Measurements from ENCODE around the gene ADCY3. TPM values are rescaled to one million over a fixed set of nuclear protein-coding genes. Genes with fewer than 3 reads are reported as not detected.
A peak's percentile ranks its signal among the peaks of the same experiment; 100 is the strongest.

The ADCY3 gene
- total RNA-seq, 1 donor from 2014 or later = 15.4 TPM

DNA sequence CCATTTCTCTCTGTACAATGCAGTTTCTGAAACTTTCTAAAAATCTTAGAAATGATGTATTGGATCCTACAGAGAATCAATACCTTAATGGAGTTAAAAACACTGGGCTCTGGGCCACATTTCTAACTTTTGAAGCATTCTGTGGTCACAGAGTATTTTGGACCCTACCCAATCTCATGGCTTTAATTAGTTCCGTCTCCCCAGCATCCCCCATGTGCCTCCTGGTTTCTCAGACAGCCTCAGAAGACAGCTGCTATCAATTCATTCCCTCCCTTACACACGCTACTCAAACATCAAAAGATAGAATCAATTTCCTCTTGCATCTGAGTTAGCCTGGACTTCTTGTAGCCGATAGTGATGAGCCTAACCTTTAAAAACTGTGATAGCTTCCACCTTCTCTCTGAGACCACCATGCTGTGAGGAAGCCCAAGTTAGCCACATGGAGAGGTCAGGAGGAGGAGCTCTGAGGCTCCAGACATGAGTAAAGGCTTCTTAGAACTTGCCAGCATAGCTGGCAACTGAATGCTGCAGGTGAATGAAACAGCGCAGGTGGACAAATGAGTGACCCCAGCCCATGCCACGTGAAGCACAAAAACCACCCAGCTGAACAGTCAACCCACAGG is 10.4 kb downstream of the ADCY3 start:
- intact Hi-C loops (cut with DNase I) = no loop called here
- no peak for DNase-seq (ENCODE audit: low spot score)

DNA sequence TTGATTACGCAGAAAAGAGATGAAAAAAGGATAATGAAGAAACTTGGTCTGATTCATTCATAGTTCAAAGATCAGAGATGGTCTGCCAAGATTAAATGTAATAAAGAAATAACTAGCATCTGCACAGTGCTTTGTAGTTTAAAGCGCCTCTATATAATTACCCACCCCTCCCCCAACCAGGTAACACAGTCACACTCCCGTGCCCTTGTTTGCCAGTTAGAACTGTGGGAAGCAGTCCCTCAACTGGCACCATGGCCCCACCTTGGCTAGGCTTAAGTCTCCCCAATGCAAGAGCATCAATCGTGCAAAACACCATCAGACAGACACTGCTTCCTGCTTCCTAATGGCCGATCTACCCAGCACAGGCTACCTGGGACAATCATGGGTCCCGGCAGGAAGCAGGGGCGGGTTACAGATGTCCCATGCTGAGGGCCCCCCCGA is 11.6 kb downstream of the ADCY3 start:
- intact Hi-C loops (cut with DNase I) = no loop called here
- no peak for DNase-seq (ENCODE audit: low spot score)

DNA sequence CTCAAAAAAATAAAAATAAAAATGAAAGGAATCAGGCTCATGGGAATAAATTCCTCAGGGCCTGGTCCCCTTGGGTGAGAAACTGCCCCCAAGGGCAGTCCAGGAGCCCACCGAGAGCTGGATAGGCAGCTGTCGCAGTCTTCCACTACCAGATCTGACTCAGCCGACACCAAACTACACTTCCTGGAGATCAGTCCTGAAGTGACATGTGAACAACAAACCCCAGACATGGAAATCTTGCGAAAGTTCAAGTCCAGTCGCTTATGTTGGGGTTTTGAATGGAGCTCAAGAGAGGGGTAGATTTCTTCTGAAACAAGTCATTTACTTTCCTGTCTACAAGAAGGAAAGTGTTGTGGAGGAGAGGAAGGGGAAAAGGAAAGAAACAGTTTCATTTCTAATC is 12.9 kb downstream of the ADCY3 start:
- intact Hi-C loops (cut with DNase I) = no loop called here
- DNase-seq (ENCODE audit: low spot score) = peak; percentile 17

DNA sequence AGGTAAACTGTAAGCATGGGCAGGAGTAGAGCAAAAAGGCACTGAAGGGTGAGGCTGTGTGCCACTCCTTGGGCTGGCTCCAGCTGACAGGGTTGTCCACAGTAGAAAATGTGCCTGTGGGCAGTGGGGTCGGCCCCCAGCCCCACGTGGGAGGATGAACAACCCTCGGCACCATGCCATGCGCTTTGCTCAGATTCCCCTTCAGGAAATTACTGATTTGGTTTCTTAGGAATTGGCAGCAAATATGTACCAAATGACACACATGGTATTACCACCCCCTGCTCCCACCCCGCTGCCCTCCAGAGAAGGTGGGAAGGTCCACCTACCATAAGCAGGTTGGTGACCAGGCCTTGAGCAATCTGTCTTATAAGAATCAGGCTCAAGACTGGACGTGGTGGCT is 13.6 kb downstream of the ADCY3 start:
- intact Hi-C loops (cut with DNase I) = no loop called here
- no peak for DNase-seq (ENCODE audit: low spot score)

DNA sequence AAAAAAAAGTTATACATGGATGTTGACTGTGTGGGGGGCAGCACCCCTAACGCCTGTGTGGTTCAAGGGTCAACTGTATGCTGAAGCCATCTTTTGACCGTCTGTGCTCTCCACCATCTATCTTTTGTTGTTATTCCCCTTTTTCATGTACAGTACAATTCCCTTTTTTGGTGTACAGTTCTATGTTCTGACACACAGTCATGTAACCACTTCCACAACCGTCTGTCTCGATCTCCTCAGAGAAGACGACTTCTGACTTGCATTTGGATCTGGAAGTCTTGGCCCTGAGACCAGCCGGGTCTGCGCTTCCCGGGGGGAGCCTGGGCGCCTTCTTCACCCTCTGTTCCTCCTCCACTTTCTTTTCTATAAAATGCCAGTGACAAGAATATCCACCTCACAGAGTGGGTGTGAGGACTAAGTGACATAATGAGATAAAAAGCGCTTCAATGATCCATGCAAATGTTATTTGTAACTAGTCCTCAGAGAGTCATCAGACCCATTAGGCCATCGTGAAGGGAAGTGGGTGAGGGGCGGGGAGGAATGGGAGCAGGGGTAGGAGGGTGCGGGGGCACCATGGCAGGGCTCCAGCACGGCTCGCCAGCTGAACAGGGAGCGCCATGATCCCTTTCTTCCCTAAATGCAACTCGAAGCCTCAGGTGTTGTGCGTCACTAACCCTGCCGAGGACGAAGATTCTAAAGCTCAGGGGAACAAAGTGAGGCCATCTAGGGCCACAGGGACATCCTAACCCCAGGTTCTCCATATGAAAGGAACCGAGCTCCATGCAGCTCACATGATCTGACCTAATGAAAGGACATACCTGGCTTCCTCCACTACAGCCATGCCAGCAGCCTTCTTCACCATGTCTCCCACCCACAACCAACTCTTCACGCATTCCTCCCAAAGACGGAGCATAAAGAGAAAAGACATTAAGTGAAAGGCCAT is 16.6 kb downstream of the ADCY3 start:
- DNase-seq (ENCODE audit: low spot score) = no peak
- intact Hi-C loops (cut with DNase I) = no loop called here

DNA sequence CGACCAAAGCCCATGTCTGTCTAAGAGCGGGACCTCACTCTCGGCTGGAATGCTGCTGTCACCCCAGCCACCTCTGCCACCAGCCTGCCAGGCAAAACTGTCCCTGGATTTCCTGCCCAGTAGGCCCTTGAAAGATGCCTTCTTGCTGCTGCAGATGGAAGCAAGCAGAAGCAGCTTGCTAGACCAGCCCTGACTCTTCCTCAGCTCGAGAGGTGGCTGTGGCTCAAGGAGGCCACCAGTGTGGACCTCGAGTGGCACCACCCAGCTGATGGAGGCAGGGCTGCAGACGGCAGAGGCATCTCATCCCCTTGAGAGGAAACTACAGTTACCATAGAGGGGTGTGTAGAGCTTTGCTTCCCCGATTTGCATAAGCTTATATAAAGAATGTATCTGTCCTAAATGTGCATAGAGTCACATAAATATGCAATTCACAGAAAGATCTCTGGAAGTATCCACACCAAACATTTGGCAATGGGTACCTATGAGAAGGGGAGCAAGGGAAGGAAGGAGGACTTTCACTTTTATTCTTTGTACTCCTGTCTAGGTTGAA is 20.6 kb downstream of the ADCY3 start:
- intact Hi-C loops (cut with DNase I) = no loop called here
- peak; percentile 60 for DNase-seq (ENCODE audit: low spot score)

DNA sequence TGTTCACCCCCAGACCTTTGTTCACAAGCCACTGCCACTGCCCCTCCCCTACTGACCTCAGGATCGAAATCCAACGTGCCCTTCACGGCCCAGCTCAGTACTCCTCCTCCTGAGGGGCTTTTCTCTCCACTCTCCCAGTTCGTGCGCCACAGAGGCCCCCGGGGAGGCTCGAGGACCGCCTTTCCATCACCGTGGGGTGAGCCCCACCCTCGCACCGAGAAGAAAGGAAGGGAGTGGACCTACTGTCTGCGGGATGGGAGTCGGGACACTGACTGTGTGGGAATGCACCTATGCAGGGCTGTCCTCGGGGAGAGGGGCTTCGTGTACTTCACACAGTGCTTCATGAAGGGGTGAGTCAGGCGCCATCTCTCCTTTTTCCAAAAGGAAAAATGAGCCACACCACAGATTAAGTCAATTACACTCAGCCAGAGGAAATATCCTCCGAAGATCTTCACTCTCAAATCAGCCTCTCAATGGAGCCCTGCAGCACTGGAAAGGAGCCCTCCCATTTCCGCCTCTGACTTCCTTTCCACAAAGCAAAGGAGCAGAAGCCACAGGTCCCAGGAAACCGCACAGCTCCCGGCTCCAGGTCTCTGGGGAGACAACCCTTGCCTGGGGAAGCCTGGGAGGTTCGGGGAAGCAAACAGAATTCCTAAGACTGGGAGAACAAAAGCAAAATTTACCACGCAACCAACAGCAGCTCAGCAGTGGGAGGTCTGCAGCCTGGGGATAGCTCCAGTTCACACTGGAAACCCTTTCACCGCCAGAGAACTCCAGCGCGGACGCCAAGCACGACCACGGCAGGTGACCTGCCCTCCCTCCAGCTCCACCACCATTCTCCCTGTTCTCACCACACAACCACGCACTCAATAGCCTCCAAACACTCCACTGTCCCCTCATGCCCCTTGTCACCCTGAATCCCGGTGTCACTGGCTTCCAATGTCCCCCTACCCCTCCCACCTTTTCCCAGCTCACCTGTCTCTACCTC is 21.6 kb downstream of the ADCY3 start:
- intact Hi-C loops (cut with DNase I) = no loop called here
- DNase-seq (ENCODE audit: low spot score) = peak; percentile 71

DNA sequence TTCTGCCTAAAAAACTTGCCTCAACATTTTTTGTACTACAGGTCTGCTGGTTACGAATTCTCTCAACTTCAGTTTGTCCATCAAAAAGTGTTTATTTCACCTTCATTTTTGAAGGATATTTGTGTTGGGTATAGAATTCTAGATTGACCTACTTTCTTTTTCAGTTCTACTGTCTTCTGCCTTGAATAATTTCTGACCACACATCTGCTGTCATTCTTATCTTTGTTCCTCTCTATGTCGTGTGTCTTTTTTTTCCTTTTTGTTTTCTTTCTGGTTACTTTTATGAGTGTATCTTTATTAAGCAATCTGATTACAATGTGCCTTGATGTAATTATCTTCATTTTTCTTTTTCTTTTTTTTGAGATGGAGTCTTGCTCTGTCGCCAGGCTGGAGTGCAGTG is 25.3 kb downstream of the ADCY3 start:
- DNase-seq (ENCODE audit: low spot score) = no peak
- intact Hi-C loops (cut with DNase I) = no loop called here

DNA sequence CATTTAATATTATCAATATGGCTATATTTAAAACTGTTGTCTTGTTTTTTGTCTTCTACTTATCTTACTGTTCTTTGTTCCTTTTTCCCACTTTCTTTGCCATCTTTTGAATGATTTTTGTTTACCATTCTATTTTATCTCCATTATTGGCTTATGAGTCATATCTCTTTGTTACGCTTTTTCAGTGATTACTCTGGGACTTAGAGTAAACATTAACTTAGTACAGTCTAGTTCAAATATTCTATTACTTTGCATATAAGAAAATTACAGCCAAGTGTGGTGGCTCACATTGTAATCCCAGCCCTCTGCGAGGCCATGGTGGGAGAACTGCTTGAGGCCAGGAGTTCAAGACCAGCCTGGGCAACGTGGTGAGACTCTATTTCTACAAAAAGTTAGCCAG is 26.1 kb downstream of the ADCY3 start:
- no peak for DNase-seq (ENCODE audit: low spot score)
- intact Hi-C loops (cut with DNase I) = no loop called here

DNA sequence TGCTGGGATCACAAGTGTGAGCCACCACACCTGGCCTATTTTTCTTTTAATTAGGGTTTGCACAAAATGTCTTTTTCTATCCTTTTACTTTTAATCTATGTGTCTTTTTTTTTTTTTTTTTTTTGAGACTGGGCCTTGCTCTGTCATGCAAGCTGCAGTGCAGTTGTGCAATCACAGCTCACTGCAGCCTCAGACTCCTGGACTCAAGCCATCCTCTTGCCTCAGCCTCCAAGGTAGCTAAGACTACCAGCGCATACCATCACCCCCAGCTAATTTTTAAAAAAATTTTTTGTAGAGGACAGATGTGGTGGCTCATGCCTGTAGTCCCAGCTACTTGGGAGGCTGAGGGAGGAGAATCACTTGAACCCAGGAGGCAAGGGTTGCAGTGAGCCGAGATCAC is 27.1 kb downstream of the ADCY3 start:
- DNase-seq (ENCODE audit: low spot score) = no peak
- intact Hi-C loops (cut with DNase I) = no loop called here

DNA sequence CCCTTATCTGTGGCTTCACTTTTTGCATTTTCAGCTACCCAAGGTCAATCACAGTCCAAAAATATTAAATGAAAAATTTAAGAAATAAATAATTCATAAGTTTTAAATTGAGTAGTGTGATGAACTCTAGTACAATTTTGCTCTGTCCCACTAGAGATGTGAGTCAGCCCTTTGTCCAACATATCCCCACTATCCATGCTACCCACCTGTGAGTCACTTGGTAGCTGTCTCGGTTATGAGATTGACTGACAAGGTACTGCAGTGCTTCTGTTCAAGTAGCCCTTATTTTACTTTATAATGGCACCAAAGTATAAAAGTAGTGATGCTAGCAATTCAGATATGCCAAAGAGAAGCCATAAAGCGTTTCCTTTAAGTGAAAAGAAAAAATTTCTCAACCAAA is 28.8 kb downstream of the ADCY3 start:
- DNase-seq (ENCODE audit: low spot score) = no peak

DNA sequence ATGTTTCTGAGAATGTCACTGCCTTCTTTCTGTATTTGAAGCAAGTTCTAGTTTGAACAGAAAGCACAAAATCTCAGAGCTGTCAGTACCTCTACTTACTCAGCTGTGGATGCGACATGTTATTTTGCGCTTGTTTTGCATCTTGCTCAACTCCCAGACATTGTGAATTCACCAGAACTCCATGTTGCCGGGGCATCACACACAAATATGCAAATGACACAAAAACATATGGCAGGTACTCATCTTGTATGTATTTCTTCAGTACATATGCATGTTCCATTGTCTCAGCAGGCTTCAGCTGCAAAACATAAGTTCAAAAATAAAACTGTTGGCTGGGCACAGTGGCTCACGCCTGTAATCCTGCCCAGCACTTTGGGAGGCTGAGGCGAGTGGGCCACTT is 30.8 kb downstream of the ADCY3 start:
- intact Hi-C loops (cut with DNase I) = no loop called here

More for the DNA sequence above, 28.8 kb downstream of the ADCY3 start:
- intact Hi-C loops (cut with DNase I) = no loop called here

DNA sequence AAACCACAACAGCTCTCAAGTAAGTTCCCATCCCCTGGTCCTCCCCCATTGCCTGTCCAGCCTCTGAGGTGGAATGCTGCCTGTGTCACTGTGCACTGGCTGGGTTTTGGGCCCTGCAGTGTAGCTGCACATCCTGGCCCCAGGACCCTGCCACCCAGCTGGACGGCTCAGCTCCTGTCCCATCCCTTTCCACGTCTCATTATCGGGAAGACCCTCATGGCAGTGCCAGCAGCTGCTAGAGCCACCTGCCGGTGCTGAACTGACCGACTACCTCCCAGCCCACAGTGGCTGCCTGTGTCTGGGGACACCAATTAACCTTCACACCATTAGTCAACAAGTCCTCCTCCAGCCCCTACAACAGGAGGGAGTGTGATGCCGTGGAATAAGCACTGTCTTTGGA is 31.9 kb downstream of the ADCY3 start:
- intact Hi-C loops (cut with DNase I) = no loop called here
- no peak for DNase-seq (ENCODE audit: low spot score)

More for the DNA sequence above, 30.8 kb downstream of the ADCY3 start:
- no peak for DNase-seq (ENCODE audit: low spot score)

DNA sequence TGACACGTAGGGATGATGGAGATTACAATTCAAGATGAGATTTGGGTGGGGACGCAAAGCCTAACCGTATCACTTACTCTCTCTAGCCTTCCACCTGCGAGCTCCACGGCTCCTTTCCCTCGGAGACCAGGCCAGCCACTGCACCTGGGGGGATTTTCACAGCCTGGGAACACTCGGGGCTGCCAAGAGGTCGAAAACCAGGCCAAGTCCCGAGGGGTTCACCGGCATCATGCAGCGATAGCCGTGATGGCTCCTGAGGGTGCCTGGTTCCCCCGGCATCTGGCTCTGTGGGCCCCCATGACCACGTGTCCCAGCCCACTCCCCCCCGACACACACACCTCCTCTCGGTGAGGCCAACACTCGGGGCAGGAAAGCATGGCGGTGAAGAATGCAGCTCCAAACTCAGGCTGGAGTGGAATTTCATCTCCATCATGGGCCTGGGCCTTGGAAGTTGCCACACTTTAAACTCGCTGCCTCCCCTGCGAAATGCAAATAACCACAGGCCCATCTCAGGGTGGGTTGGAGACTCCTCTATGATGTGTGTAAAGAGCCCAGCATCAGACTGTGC is 32.6 kb downstream of the ADCY3 start:
- no peak for DNase-seq (ENCODE audit: low spot score)
- intact Hi-C loops (cut with DNase I) = no loop called here

DNA sequence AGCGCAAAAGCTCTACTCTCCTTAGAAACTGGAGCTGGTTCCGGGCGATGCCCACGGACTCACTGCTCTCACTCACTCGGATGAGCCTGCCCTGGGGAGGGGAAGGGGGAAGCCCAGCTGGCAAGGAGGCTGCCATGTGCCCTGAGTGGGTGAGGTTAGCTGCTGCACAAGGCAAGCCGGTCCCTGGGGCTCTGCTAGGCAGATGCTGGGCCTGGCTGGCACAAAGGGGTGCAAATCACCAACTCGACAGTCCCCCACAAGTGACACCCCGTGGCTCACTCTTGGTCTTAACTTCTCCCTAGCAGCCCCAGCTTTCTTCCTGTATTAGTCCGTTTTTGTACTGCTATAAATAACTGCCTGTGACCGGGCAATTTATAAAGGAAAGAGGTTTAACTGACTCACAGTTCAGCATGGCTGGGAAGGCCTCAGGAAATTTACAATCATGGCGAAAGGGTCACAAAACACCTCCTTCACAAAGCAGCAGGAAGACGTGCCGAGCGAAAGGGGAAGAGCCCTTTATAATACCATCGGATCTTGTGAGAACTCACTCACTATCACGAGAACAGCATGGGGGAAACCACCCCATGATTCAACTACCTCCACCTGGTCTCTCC is 33.2 kb downstream of the ADCY3 start:
- no peak for DNase-seq (ENCODE audit: low spot score)
- intact Hi-C loops (cut with DNase I) = no loop called here

DNA sequence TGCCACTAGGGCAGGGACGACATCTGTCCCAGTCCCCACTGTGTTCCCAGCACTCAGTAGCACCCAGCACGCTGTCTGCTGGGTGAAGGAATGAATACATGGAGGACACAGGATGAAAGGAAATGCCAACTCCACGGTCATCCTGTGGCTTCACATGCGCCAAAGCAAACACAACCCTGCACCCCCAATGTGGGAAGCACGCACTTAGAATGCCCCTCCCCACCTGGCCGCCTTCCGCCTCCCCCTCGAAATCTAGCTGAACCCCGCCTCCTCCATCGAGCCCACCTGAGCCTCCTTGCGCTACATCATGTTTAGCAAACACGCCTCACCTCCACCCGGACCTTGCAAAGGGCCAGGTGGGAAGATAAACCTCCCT is 33.9 kb downstream of the ADCY3 start:
- intact Hi-C loops (cut with DNase I) = no loop called here
- no peak for DNase-seq (ENCODE audit: low spot score)

DNA sequence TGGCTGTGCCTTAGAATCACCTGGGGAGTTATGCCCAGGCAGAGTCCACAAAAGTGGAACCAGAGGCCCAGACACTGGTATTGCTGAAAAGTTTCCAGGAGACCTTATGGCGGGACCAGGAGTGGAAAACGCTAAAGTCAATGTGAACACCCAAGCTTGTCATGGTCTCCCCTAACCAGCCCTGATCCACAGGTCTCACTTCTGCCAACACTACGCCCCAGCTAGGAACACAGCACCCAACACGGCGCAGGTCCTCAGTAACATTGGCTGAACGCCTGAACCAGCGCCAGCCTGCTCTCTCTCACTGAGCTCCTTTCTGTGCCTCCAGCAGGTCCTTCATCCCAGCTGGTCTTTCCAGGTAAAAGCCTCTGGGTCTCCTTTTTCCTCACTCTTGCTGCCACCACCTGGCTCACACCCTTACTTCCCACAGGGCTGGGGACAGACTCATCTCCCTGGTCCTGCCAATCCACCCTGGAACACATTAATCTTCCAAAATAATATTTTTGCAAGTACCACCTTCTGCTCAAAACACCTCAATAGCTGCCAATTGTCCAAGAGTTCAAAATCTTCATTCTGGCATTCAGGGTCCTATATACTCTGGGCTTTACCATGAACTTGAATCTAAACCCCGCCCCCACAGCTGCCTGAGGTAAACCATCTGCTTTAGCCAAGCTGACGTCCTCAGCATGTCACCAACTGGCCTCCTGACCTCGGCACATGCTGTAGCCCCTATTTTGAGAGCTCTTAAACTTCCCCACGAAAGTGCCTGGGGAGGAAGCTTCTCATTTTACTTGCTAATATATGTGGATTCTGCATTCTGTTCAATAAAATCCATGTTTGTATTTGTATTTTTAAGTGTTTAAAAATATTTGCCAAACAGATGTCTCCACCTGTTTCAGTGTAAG is 34.6 kb downstream of the ADCY3 start:
- no peak for DNase-seq (ENCODE audit: low spot score)
- intact Hi-C loops (cut with DNase I) = no loop called here

DNA sequence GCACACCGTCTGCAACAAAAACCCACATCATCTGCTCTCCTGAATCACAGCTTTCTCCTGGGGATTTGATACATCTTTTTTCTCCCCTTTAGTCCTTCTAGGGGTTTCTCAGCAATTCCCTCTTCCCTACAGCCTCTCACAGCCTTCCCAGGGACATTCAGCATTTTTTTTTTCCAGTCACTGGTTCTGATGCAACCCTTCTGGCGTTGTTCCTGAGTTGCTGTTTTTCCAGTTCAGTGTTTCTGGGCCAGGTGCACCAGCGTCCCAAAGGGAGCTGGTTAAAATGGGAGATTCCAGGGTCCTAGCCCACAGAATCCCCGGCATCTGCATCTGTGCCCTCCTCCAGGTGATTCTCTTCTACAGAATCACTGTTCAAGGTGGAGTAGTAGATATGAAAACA is 36.1 kb downstream of the ADCY3 start:
- intact Hi-C loops (cut with DNase I) = no loop called here
- DNase-seq (ENCODE audit: low spot score) = no peak

All from cardiac septum (tissue), 1 donor.